ENCODE results near the gene VAMP5. TPM values are rescaled to one million over a fixed set of nuclear protein-coding genes. Genes with fewer than 3 reads are reported as not detected.

VAMP5 gene
- total and polyA plus RNA-seq, 2 donors (not counting 1 experiment from before 2014, with no cell fraction given): 16.9 to 28.6 TPM

- Mint-ChIP-seq H3K4me1 (peaks cover 46% of the 10 kb centered on the region), H3K4me3 (peak overlapping the region; percentile 90), H3K27me3 (no peaks in the 10 kb centered on the region), H3K9me3 (ENCODE audit: insufficient read depth) (no peaks in the 10 kb centered on the region), H3K27ac (peak overlapping the region; percentile 16)
- Histone ChIP-seq H3K79me2 (ENCODE audit: control insufficient read depth, insufficient read depth, low read length) (peaks cover 25% of the 10 kb centered on the region), H3K9me3 (ENCODE audit: control extremely low read depth in 1 of 3, control insufficient read depth in 2 of 3, insufficient read depth in 1 of 3, low read length in 2 of 3) (no peaks in the 10 kb centered on the region), H3K4me1 (ENCODE audit: control insufficient read depth in 2 of 2, insufficient read depth in 2 of 2, low read length in 2 of 2) (peaks cover 22 to 38% of the 10 kb centered on the region in 2 donors), H3K9ac (ENCODE audit: low read length) (no peak overlapping the region), H2AFZ (ENCODE audit: insufficient read depth, low read depth, low read length, poor library complexity, severe bottlenecking) (no peak overlapping the region), H3K36me3 (replicated peaks in 1 of 2; ENCODE audit: control extremely low read depth in 1 of 2, control insufficient read depth in 1 of 2, extremely low read depth in 1 of 2, insufficient read depth in 2 of 2, low read length in 1 of 2) (peaks cover 0 to 17% of the 10 kb centered on the region in 2 experiments), H3K27me3 (replicated peaks in 1 of 4; ENCODE audit: control extremely low read depth in 1 of 4, control insufficient read depth in 3 of 4, insufficient read depth in 4 of 4, low read length in 3 of 4) (no peaks in the 10 kb centered on the region), H4K20me1 (ENCODE audit: control insufficient read depth, insufficient read depth, low read length, poor library complexity, severe bottlenecking) (no peaks in the 10 kb centered on the region), H3K4me3 (ENCODE audit: control extremely low read depth in 1 of 5, extremely low read depth in 1 of 5, insufficient read depth in 1 of 5, low read depth in 2 of 5, low read length in 4 of 5) (no peak overlapping the region), H3K27ac (ENCODE audit: low read length in 2 of 2) (peak overlapping the region in 1 of 2 donors; percentile 4), H3K4me2 (replicated peaks; ENCODE audit: low read depth, low read length, poor library complexity, severe bottlenecking) (peak overlapping the region; percentile 89)
- 80% methylated on average over 1 of the region's 1 CpG for WGBS (ENCODE audit: insufficient coverage)
- TF ChIP-seq EZH2 (IDR thresholded peaks at IDR 0.05; ENCODE audit: borderline replicate concordance, insufficient read depth, low read depth, low read length, poor library complexity, severe bottlenecking) (no peak), CTCF (IDR thresholded peaks at IDR 0.05) (no peak)
- CTCF ChIA-PET: interaction anchor here (1.1 to 2.5 kb wide), 2 partner anchors 10 to 166 kb away, joined by 3 to 11 read pairs; partner anchors contain the start of gene RNF181
- no peak for ATAC-seq (ENCODE audit: low read depth)
- POLR2A ChIA-PET: interaction anchor here (0.5 to 1.9 kb wide), 2 partner anchors 10 to 14 kb away, joined by 4 to 8 read pairs; partner anchors contain the start of gene RNF181
- DNase-seq: no peak
- intact Hi-C loops (cut with micrococcal nuclease): no loop called here
Observed at GRCh38 chr2:85585781-85586105, 1.5 kb downstream of the VAMP5 start.

GRCh38 chr2:85588236-85588635, 4.0 kb downstream of the VAMP5 start:
- no peaks in the 10 kb centered on the region for H3K27me3 Mint-ChIP-seq
- TF ChIP-seq EZH2 (IDR thresholded peaks at IDR 0.05; ENCODE audit: borderline replicate concordance, insufficient read depth, low read depth, low read length, poor library complexity, severe bottlenecking) (no peak), CTCF (IDR thresholded peaks at IDR 0.05) (no peak)
- Histone ChIP-seq H4K20me1 (ENCODE audit: control insufficient read depth, insufficient read depth, low read length, poor library complexity, severe bottlenecking) (no peaks in the 10 kb centered on the region), H3K27me3 (replicated peaks in 1 of 4; ENCODE audit: control extremely low read depth in 1 of 4, control insufficient read depth in 3 of 4, insufficient read depth in 4 of 4, low read length in 3 of 4) (no peaks in the 10 kb centered on the region), H3K9me3 (ENCODE audit: control extremely low read depth in 1 of 3, control insufficient read depth in 2 of 3, insufficient read depth in 1 of 3, low read length in 2 of 3) (no peaks in the 10 kb centered on the region), H3K36me3 (replicated peaks in 1 of 2; ENCODE audit: control extremely low read depth in 1 of 2, control insufficient read depth in 1 of 2, extremely low read depth in 1 of 2, insufficient read depth in 2 of 2, low read length in 1 of 2) (no peaks in the 10 kb centered on the region), H3K4me1 (ENCODE audit: control insufficient read depth in 2 of 2, insufficient read depth in 2 of 2, low read length in 2 of 2) (peaks cover 22 to 38% of the 10 kb centered on the region in 2 donors), H2AFZ (ENCODE audit: insufficient read depth, low read depth, low read length, poor library complexity, severe bottlenecking) (no peak overlapping the region), H3K4me3 (ENCODE audit: control extremely low read depth in 1 of 5, extremely low read depth in 1 of 5, insufficient read depth in 1 of 5, low read depth in 2 of 5, low read length in 4 of 5) (no peak overlapping the region), H3K9ac (ENCODE audit: low read length) (no peak overlapping the region), H3K27ac (ENCODE audit: low read length in 2 of 2) (no peak overlapping the region), H3K4me2 (replicated peaks; ENCODE audit: low read depth, low read length, poor library complexity, severe bottlenecking) (no peak overlapping the region), H3K79me2 (ENCODE audit: control insufficient read depth, insufficient read depth, low read length) (peaks cover 23% of the 10 kb centered on the region)
- H3K27ac Mint-ChIP-seq: no peak overlapping the region
- H3K4me3 Mint-ChIP-seq: no peak overlapping the region
- intact Hi-C loops (cut with micrococcal nuclease): no loop called here
- no peak for DNase-seq
- 20% methylated on average over 4 of the region's 4 CpGs for WGBS (ENCODE audit: insufficient coverage)
- no peaks in the 10 kb centered on the region for H3K9me3 Mint-ChIP-seq (ENCODE audit: insufficient read depth)
- no peak for ATAC-seq (ENCODE audit: low read depth)
- CTCF ChIA-PET: interaction anchor here (0.8 to 1.8 kb wide), 5 partner anchors 9 to 49 kb away, joined by 3 to 8 read pairs (median 4); partner anchors contain the start of genes GGCX and TMEM150A
- POLR2A ChIA-PET: interaction anchor here (0.6 to 1.0 kb wide), 2 partner anchors 8 to 26 kb away, joined by 3 to 10 read pairs; no protein-coding TSS in a partner anchor
- H3K4me1 Mint-ChIP-seq: peaks cover 40% of the 10 kb centered on the region

All from B cell (primary cell).